ENCODE measurements around the gene ABCF2. TPM values are rescaled to one million over a fixed set of nuclear protein-coding genes. Genes with fewer than 3 reads are reported as not detected.

ABCF2 gene
- total and polyA plus RNA-seq, 2 of the 13 experiments (the other 11 are each of a cell fraction or from before 2014, with no cell fraction given): 16.3 to 42.5 TPM

GRCh38 chr7:151246102-151246850 lies 19.3 kb upstream of the ABCF2 start:
- Histone ChIP-seq H3K4me1 (ENCODE audit: insufficient read depth, low read length) (peaks cover 79% of the 10 kb centered on the region), H3K27me3 (ENCODE audit: control insufficient read depth in 1 of 2, insufficient read depth in 2 of 2, low read length in 2 of 2) (peaks cover 10 to 59% of the 10 kb centered on the region in 2 experiments; a peak in 4 of 5 replicates), H3K27ac (ENCODE audit: extremely low read length, insufficient read depth, low read length) (no peak overlapping the region), H3K79me2 (ENCODE audit: insufficient read depth, low read length) (no peaks in the 10 kb centered on the region), H3K9me3 (ENCODE audit: low read length) (no peaks in the 10 kb centered on the region), H3K36me3 (replicated peaks in 1 of 2; ENCODE audit: control insufficient read depth in 1 of 2, insufficient read depth in 2 of 2, low read length in 2 of 2) (no peaks in the 10 kb centered on the region), H3K9ac (ENCODE audit: insufficient read depth, low read depth, low read length) (no peak overlapping the region), H3K4me2 (ENCODE audit: low read depth, low read length) (no peak overlapping the region), H2AFZ (ENCODE audit: low read length) (no peak overlapping the region), H4K20me1 (ENCODE audit: insufficient read depth, low read length) (no peaks in the 10 kb centered on the region; the same call in 1 of the 2 replicates), H3K4me3 (replicated peaks in 1 of 3; ENCODE audit: insufficient read depth in 1 of 3, low read depth in 2 of 3, low read length in 3 of 3) (no peak overlapping the region)
- no TSS peak for BruUV-seq (replicated peaks)
- DNase-seq (ENCODE audit: low spot score) (no peak), ATAC-seq (no peak), FAIRE-seq (no peak)
- 29% methylated on average over 12 of the region's 13 CpGs for WGBS (ENCODE audit: low lambda C conversion rate)
- POLR2A ChIA-PET: interaction anchor here (1.2 to 2.0 kb wide), 2 partner anchors 13 to 19 kb away, joined by 3 to 8 read pairs; partner anchors contain the start of gene ABCF2
- CTCF ChIA-PET (ENCODE audit: low intra/inter-chr PET ratio, low total read pairs): interaction anchor here (1.3 to 2.6 kb wide), 3 partner anchors 19 to 105 kb away, joined by 4 to 18 read pairs (median 5); no protein-coding TSS in a partner anchor
- in situ Hi-C loops (cut with HindIII; ENCODE audit: extremely low pct_ligation_motif_present, low pct_unique_long_range_greater_than_20kb): no loop called here
- TF ChIP-seq ZNF607 (CRISPR knock-in tag; IDR thresholded peaks at IDR 0.05; ENCODE audit: borderline replicate concordance): no peak
- no peak for TF ChIP-seq ZNF460 (CRISPR knock-in tag; IDR thresholded peaks at IDR 0.05; ENCODE audit: borderline replicate concordance)
- TF ChIP-seq ERF (CRISPR knock-in tag; IDR thresholded peaks at IDR 0.05): no peak
- TF ChIP-seq STAT6 (CRISPR knock-in tag; IDR thresholded peaks at IDR 0.05; ENCODE audit: borderline replicate concordance): no peak
- TF ChIP-seq DZIP1 (CRISPR knock-in tag; IDR thresholded peaks at IDR 0.05): no peak
- no peak for TF ChIP-seq ZNF724P (CRISPR knock-in tag; IDR thresholded peaks at IDR 0.05; ENCODE audit: borderline replicate concordance)
- no peak for TF ChIP-seq BHLHE40 (IDR thresholded peaks at IDR 0.05; ENCODE audit: low read length)
- TF ChIP-seq ELF4 (CRISPR knock-in tag; IDR thresholded peaks at IDR 0.05; ENCODE audit: borderline replicate concordance): no peak
- no peak for TF ChIP-seq MXI1 (IDR thresholded peaks at IDR 0.05; ENCODE audit: borderline replicate concordance, low read depth, low read length)
- no peak for TF ChIP-seq SMARCE1 (IDR thresholded peaks at IDR 0.05; ENCODE audit: borderline replicate concordance)
- intact Hi-C loops (cut with micrococcal nuclease; ENCODE audit: unreplicated experiment): loop anchor here (5.0 to 10.0 kb wide), 2 partner anchors 106 to 161 kb away; partner anchors contain the start of genes AGAP3, FASTK and TMUB1
